Measurements from ENCODE around the gene STAC3. TPM values are rescaled to one million over a fixed set of nuclear protein-coding genes. Genes with fewer than 3 reads are reported as not detected.

The STAC3 gene
- total RNA-seq, 2 experiments from 2014 or later, result 2.0 to 3.0 TPM

GRCh38 chr12:57194253-57194652 is 56.7 kb downstream of the STAC3 start:
- CTCF ChIA-PET, result no interaction called here
- intact Hi-C loops (cut with DNase I, micrococcal nuclease), result no loop called here
- ATAC-seq (ENCODE audit: poor library complexity), result no peak
- POLR2A ChIA-PET, result no interaction called here
- Histone ChIP-seq H3K27me3 (ENCODE audit: control insufficient read depth in 1 of 2, insufficient read depth in 2 of 2, low read length in 2 of 2) (no peaks in the 10 kb centered on the region), H3K9me3 (ENCODE audit: control insufficient read depth in 1 of 2, insufficient read depth in 1 of 2, low read length in 2 of 2) (no peaks in the 10 kb centered on the region), H3K4me1 (ENCODE audit: insufficient read depth, low read length) (no peaks in the 10 kb centered on the region), H3K36me3 (ENCODE audit: insufficient read depth, low read length) (peaks cover 4% of the 10 kb centered on the region), H3K4me3 (ENCODE audit: low read length) (no peak overlapping the region), H3K27ac (ENCODE audit: low read depth in 1 of 2, low read length in 2 of 2) (no peak overlapping the region)
- Mint-ChIP-seq H3K9me3 (no peaks in the 10 kb centered on the region), H3K4me1 (ENCODE audit: low read depth) (no peaks in the 10 kb centered on the region), H3K36me3 (ENCODE audit: low read depth) (peaks cover 13% of the 10 kb centered on the region), H3K27me3 (no peaks in the 10 kb centered on the region), H3K27ac (no peak overlapping the region), H3K4me3 (no peak overlapping the region)
- TF ChIP-seq, protein P1, sequence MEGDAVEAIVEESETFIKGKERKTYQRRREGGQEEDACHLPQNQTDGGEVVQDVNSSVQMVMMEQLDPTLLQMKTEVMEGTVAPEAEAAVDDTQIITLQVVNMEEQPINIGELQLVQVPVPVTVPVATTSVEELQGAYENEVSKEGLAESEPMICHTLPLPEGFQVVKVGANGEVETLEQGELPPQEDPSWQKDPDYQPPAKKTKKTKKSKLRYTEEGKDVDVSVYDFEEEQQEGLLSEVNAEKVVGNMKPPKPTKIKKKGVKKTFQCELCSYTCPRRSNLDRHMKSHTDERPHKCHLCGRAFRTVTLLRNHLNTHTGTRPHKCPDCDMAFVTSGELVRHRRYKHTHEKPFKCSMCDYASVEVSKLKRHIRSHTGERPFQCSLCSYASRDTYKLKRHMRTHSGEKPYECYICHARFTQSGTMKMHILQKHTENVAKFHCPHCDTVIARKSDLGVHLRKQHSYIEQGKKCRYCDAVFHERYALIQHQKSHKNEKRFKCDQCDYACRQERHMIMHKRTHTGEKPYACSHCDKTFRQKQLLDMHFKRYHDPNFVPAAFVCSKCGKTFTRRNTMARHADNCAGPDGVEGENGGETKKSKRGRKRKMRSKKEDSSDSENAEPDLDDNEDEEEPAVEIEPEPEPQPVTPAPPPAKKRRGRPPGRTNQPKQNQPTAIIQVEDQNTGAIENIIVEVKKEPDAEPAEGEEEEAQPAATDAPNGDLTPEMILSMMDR (IDR thresholded peaks at IDR 0.05), result no peak
- no peak for DNase-seq

DNA sequence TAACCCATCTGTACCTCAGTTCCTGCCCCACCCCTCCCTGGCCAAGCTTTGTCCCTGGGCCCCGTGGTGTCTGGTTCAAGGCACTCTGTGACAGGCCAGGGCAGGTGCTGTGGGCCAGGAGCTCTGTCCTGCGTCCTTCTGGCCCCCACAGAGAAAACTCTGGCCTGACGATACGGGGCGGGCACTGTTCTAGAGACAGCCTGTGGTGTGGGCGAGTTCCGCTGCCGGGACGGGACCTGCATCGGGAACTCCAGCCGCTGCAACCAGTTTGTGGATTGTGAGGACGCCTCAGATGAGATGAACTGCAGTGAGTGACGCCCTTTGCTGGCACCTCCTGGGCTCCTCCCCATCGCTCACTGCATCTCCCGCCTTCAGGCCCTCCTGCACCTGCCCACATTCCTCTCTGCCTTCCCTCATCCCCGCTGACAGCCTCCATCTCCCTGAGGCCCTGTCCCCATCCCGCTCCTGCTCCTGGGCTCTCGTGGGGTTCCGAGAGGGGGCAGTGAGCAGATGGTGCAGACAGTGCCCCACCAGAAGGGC is 57.2 kb downstream of the STAC3 start:
- ATAC-seq (ENCODE audit: poor library complexity) (no peak), DNase-seq (no peak)
- Mint-ChIP-seq H3K27ac (no peak overlapping the region), H3K4me3 (no peak overlapping the region), H3K9me3 (no peaks in the 10 kb centered on the region), H3K36me3 (ENCODE audit: low read depth) (peaks cover 13% of the 10 kb centered on the region), H3K27me3 (no peaks in the 10 kb centered on the region), H3K4me1 (ENCODE audit: low read depth) (no peaks in the 10 kb centered on the region)
- Histone ChIP-seq H3K4me1 (ENCODE audit: insufficient read depth, low read length) (no peaks in the 10 kb centered on the region), H3K27me3 (ENCODE audit: control insufficient read depth in 1 of 2, insufficient read depth in 2 of 2, low read length in 2 of 2) (no peaks in the 10 kb centered on the region), H3K4me3 (ENCODE audit: low read length) (no peak overlapping the region), H3K27ac (ENCODE audit: low read depth in 1 of 2, low read length in 2 of 2) (no peak overlapping the region), H3K36me3 (ENCODE audit: insufficient read depth, low read length) (peaks cover 3% of the 10 kb centered on the region), H3K9me3 (ENCODE audit: control insufficient read depth in 1 of 2, insufficient read depth in 1 of 2, low read length in 2 of 2) (no peaks in the 10 kb centered on the region)
- ChIA-PET CTCF (no interaction called here), POLR2A (no interaction called here)
- TF ChIP-seq, protein P1 (IDR thresholded peaks at IDR 0.05), result no peak
- intact Hi-C loops (cut with DNase I, micrococcal nuclease), result no loop called here

Small RNA genes lying within 50 kb of the gene (microRNA-seq; reads per million reads assigned to microRNA genes)
- gene MIR1228 (ENCODE audit: borderline microRNAs expressed, borderline replicate concordance), result not detected

Other genes with a start within 250 kb of the STAC3 start
- gene ZBTB39, start 244.6 kb downstream of the STAC3 start, total RNA-seq, result 1 to 10 TPM; 6.9 to 8.0 TPM
- gene TAC3, start 234.7 kb downstream of the STAC3 start, total RNA-seq, result not detected
- gene MYO1A, start 201.1 kb downstream of the STAC3 start, total RNA-seq, result 1 to 10 TPM; 1.0 to 1.1 TPM
- gene NEMP1, start 172.4 kb downstream of the STAC3 start, total RNA-seq, result 1 to 10 TPM; 7.2 to 9.9 TPM
- gene NAB2, start 162.1 kb downstream of the STAC3 start, total RNA-seq, result 1 to 10 TPM; 4.8 to 6.1 TPM
- gene STAT6, start 139.8 kb downstream of the STAC3 start, total RNA-seq, result 100 to 1,000 TPM; 133 to 144 TPM
- 1 to 10 TPM; 6.6 to 8.5 TPM for gene LRP1, start 122.7 kb downstream of the STAC3 start, total RNA-seq
- not detected for gene LRP1-AS, start 103.6 kb downstream of the STAC3 start, total RNA-seq
- not detected for gene NXPH4, start 34.4 kb downstream of the STAC3 start, total RNA-seq
- gene SHMT2, start 21.5 kb downstream of the STAC3 start, total RNA-seq, result 10 to 100 TPM; 21.3 to 22.2 TPM
- gene R3HDM2, start 179.9 kb upstream of the STAC3 start, total RNA-seq, result 100 to 1,000 TPM; 106 to 115 TPM
- under 1 TPM; 0.20 to 0.33 TPM for gene INHBC, start 183.6 kb upstream of the STAC3 start, total RNA-seq
- gene INHBE, start 204.1 kb upstream of the STAC3 start, total RNA-seq, result not detected
- under 1 TPM; 0.31 to 0.85 TPM for gene GLI1, start 208.6 kb upstream of the STAC3 start, total RNA-seq
- gene ARHGAP9, start 228.7 kb upstream of the STAC3 start, total RNA-seq, result 100 to 1,000 TPM; 354 to 370 TPM
- gene MARS1, start 236.9 kb upstream of the STAC3 start, total RNA-seq, result 100 to 1,000 TPM; 203 to 204 TPM

All from CD4-positive, alpha-beta T cell (primary cell).